ENCODE measurements around the gene ADISSP. TPM values are rescaled to one million over a fixed set of nuclear protein-coding genes. Genes with fewer than 3 reads are reported as not detected.

Gene ADISSP
- total RNA-seq, 3 donors from 2014 or later (not counting 1 experiment from before 2014, with no cell fraction given) = 10.1 to 13.5 (median 12.3) TPM

DNA sequence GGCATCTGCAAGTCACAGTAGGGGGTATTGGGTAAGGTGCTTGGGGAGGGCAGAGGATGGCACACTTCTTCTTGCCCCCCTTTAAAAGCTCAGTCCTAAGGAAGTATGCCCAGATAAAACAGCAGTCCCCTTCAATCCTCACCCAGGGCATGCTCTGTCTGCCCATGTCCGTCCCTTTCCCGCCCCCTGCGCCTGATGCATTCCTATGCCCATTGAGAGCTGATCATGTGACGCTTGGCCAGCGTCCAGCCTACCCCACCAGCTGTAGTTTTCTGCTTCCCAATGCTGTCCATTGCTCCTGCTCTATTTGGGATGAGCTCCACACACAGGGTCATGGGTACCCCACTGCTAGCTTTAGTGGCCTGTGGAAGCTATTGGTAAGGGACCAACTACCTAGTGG lies 63.5 kb downstream of the ADISSP start:
- no peaks in the 10 kb centered on the region for H3K36me3 Mint-ChIP-seq
- WGBS (ENCODE audit: insufficient coverage) = 87% methylated on average over 5 of the region's 5 CpGs
- intact Hi-C loops (cut with micrococcal nuclease) = no loop called here
- no peaks in the 10 kb centered on the region for H3K4me1 Mint-ChIP-seq
- Histone ChIP-seq H3K4me3 (ENCODE audit: low read length) (no peak overlapping the region), H3K4me1 (ENCODE audit: control insufficient read depth, insufficient read depth, low read length) (no peaks in the 10 kb centered on the region), H3K27ac (ENCODE audit: low read length) (no peak overlapping the region), H3K27me3 (ENCODE audit: control insufficient read depth, insufficient read depth, low read length) (no peaks in the 10 kb centered on the region), H3K9me3 (ENCODE audit: control insufficient read depth, insufficient read depth, low read length) (no peaks in the 10 kb centered on the region), H3K36me3 (ENCODE audit: control insufficient read depth, insufficient read depth, low read length) (no peaks in the 10 kb centered on the region)
- TF ChIP-seq, protein P1, sequence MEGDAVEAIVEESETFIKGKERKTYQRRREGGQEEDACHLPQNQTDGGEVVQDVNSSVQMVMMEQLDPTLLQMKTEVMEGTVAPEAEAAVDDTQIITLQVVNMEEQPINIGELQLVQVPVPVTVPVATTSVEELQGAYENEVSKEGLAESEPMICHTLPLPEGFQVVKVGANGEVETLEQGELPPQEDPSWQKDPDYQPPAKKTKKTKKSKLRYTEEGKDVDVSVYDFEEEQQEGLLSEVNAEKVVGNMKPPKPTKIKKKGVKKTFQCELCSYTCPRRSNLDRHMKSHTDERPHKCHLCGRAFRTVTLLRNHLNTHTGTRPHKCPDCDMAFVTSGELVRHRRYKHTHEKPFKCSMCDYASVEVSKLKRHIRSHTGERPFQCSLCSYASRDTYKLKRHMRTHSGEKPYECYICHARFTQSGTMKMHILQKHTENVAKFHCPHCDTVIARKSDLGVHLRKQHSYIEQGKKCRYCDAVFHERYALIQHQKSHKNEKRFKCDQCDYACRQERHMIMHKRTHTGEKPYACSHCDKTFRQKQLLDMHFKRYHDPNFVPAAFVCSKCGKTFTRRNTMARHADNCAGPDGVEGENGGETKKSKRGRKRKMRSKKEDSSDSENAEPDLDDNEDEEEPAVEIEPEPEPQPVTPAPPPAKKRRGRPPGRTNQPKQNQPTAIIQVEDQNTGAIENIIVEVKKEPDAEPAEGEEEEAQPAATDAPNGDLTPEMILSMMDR (IDR thresholded peaks at IDR 0.05) = no peak
- DNase-seq (no peak), ATAC-seq (no peak)
- no peak overlapping the region for H3K4me3 Mint-ChIP-seq
- no peaks in the 10 kb centered on the region for H3K27me3 Mint-ChIP-seq (ENCODE audit: low read depth in 2 of 2)
- H3K27ac Mint-ChIP-seq = no peak overlapping the region
- H3K9me3 Mint-ChIP-seq = no peaks in the 10 kb centered on the region

Other genes with a start within 250 kb of the ADISSP start
- gene GFRA4, start 104.4 kb downstream of the ADISSP start, total RNA-seq = not detected
- gene ADAM33, start 85.7 kb downstream of the ADISSP start, total RNA-seq = not detected
- gene SIGLEC1, start 55.2 kb downstream of the ADISSP start, total RNA-seq = under 1 TPM; 0.09 to 0.36 (median 0.30) TPM
- not detected for gene HSPA12B, start 35.1 kb downstream of the ADISSP start, total RNA-seq
- gene SPEF1, start 13.7 kb upstream of the ADISSP start, total RNA-seq = under 1 TPM in 1 of 3 donors, not detected in 2; 0.23 TPM
- 10 to 100 TPM; 46.7 to 62.6 (median 55.4) TPM for gene CENPB, start 19.0 kb upstream of the ADISSP start, total RNA-seq
- 100 to 1,000 TPM; 123 to 147 (median 143) TPM for gene CDC25B, start 28.6 kb upstream of the ADISSP start, total RNA-seq
- gene AP5S1, start 52.8 kb upstream of the ADISSP start, total RNA-seq = 10 to 100 TPM in 2 of 3 donors, 1 to 10 TPM in 1; 7.9 to 12.3 (median 12.1) TPM
- gene MAVS, start 79.1 kb upstream of the ADISSP start, total RNA-seq = 10 to 100 TPM; 23.1 to 30.8 (median 26.4) TPM
- gene PANK2, start 121.6 kb upstream of the ADISSP start, total RNA-seq = 10 to 100 TPM; 50.5 to 74.3 (median 61.3) TPM
- 10 to 100 TPM in 1 of 3 donors, 1 to 10 TPM in 2; 7.1 to 15.3 (median 7.8) TPM for gene RNF24, start 247.8 kb upstream of the ADISSP start, total RNA-seq

Measured in natural killer cell (primary cell).